Hindlimb muscle (tissue), 1 donor: Measurements from ENCODE around the gene SERPINB11. TPM values are rescaled to one million over a fixed set of nuclear protein-coding genes. Genes with fewer than 3 reads are reported as not detected.
"Not testable (repeated sequence)": the region's sequence is repeated elsewhere in the genome, so short reads cannot be mapped to it uniquely, and the experiment has no call there.

Experiments
- DNase-seq: peaks from one replicate; pipeline ENCODE4 v3.0.0-alpha.2; 2013
- polyA plus RNA-seq: library from polyadenylated mRNA; unstranded; fragments of 120-200 nt; gene quantifications from one replicate; pipeline ENCODE4 v1.2.1, GENCODE V29; 2013; ENCODE audit not compliant: insufficient read length

SERPINB11 gene
- polyA plus RNA-seq, 1 donor, result not detected

DNA sequence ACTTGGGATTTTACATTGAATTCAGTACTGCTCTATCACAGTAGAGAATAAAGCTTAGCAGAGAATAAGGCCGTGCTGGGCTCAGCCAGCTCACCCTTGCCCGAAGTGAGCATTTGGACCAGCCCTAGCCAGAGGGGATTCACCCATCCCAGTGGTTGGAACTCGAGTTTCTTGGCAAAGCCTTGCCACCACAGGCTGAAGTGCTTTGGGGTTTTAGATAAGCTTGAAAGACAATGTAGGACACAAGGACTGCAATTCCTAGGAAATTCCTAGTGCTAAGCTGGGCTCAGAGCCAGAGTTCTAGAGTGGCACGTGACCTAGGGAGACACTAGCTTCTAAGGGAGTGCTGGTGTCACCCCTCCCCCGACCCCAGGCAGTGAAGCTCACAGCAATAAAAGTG is 28.0 kb downstream of the SERPINB11 start:
- DNase-seq, result no peak

DNA sequence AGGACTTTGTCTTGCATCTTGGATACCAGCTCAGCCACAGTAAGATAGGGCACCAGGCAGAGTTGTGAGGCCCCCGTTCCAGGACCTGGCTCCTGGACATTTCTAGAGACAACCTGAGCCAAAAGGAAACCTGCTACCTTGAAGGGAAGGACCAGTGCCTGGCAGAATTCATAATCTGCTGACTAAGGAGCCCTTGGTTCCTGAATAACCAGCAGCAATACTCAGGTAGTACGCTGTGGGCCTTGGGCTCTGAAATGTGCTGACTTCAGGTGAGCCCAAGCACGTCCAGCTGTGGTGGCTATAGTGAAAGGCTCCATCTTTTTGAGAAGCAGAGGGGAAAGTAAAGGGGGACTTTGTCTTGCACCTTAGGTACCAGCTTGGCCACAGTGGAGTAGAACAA is 28.5 kb downstream of the SERPINB11 start:
- no peak for DNase-seq

DNA sequence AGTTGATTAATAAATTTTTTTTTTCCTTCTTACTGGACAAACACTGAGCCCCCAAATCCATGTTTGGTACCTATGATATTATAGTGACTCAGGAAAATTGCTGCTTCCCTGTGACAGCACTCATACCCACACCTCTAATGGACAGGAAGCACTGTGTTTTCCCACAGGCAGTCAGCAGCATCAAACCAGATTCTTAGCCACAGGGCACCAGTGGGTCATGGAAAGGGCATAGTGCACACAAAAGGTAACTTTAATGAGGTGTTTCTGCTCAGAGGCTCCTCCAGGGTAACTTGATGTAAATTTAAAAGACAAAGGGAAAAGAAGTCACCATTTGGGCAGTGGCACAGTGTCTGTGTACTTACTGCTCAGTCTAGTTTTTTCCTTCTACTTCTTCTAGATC is 34.1 kb downstream of the SERPINB11 start:
- DNase-seq, result no peak

DNA sequence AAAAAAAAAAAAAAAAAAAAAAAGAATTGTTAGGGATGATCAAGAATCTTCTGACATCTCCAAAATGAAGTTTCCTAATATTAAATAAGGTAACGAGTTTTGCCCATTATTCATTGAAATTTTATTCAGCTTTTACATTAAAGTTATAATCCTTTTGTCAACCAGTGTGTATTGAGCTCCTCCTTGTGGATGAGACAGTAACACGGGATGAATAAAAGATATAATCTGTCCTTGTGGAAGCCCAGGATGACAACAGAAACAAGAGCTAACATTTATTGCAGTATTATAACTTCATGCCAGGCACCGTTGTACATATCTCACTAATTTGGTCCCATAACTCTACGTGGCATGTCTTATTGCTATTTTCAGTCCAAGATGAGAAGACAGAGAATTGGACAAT is 39.0 kb downstream of the SERPINB11 start:
- no peak for DNase-seq

DNA sequence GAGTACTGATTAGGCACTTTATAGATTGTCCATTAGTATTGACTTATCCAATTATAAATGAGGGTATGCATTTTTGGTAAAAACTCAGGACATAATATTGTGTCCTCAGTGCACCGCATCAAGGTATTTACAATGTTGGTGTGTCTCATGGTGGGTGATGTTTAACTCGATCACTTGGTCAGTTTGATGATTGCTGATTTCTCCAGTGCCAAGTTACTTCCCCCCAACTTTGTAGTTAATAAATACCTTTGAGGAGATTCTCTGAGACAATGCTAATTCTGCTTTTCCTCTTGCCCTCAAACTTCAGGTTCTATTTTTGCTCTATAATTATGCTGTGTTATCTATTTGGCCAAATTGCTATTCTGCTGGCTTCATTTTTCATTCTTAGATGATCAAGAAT is 44.2 kb downstream of the SERPINB11 start:
- DNase-seq, result no peak

DNA sequence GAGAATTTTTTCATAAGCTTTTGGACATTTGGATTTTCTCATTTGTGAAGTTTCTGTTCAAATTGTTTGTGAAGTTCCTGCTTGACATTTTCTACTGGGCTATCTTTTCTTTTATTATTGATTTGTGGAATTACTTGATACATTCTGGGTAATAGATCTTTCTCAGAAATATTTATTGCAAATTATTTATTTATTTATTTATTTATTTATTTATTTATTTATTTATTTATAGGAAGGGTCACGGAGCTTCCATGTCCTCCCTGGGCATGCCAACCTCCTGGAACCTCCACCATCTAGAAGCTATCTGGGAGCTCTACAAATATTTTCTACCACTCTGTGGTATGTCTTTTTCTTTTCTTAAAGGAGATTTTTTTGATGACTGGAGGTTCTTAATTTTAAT is 46.7 kb downstream of the SERPINB11 start:
- no peak for DNase-seq

DNA sequence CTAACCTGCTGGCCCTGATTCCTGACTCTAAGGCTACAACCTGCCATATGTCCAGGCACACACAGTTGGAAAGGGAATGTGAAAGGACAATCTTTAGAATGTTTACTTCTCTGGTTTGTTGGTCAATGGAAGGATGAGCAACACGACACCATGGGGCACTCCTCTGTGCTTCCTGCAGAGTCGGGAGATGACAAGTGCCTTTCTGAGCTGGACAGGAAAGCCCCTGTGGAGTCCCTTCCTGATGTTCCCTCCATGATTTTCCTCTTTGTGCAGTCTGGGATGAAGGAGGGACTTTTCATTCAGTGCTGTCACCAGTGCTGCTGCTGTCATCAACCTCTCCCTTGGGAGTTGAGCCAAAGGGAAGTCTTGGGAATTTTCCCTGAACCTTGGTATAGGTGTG is 49.9 kb downstream of the SERPINB11 start:
- DNase-seq, result no peak

DNA sequence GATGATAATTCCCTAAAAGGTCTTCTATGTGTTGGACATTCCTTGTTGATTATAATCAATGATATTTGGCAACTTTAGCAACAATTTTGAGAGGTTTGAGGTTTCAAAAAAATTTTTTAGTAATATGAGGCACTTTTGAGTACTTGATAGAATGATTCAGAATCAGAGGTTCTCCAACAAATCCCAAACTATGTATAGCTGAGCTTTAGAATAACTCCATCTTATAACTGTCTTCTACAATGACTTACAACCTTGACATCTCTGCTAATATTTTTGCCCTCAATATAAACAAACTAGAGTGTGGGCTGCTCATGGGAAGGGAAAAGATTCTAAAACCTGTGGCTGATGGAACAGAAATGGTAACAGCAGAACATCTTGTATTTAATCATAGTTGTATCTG is 50.9 kb downstream of the SERPINB11 start:
- DNase-seq, result no peak

DNA sequence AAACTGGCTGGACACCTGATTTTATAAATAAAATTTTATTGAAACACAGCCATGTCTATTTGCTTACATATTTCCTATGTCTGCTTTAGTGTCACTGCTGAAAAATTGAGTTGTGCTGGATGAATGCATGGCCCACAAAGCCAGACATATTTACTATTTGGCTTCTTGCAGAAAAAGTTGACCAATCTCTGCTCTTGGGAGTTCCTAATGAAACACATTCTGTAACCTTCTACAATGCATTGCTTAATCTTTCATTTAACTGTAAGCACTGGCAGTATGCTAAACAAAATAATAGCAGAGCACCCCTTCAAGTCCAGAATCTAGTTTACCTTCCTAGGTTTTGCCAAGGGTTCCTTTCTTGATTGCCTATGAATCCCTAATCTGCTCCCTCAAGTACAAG is 54.8 kb downstream of the SERPINB11 start:
- no peak for DNase-seq

DNA sequence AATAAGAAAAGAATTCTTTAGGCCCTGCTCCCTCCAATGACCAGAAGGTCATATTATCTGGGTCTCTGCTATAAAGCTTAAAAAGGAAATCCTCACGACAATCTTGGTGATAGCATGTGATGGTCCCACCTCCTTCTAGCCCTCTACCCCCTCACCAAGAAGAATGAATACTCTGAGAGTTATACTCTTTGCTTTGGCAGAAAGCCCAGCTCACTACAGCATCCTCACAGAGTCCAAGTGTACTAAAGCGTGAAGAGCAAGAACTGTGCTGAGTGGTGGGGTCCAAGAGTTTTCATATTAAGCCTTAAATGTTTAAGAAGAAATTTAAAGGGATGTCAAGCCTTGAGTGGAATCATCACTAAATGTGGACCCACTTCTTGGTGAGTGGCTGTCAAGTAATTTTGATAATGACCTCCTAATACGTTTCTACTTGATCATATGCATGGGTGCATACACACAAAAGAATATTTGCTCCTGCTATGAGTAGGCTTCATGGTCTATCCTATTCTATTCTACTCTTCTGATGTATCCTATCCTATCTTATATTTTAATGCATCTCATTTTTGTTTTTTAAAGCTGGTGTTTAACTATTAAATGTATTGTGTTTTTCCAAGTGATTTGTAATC is 56.0 kb downstream of the SERPINB11 start:
- no peak for DNase-seq

DNA sequence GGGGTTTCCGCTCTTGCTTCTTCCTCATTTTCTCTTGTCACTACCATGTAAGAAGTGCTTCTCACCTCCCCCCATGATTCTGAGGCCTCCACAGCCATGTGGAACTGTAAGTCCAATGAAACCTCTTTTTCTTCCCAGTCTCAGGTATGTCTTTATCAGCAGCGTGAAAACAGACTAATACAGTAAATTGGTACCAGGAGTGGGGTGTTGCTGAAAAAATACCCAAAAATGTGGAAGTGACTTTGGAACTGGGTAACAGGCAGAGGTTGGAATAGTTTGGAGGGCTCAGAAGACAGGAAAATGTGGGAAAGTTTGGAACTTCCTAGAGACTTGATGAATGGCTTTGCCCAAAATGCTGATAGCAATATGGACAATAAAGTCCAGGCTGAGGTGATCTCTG is 57.0 kb downstream of the SERPINB11 start:
- not testable (repeated sequence) for DNase-seq

DNA sequence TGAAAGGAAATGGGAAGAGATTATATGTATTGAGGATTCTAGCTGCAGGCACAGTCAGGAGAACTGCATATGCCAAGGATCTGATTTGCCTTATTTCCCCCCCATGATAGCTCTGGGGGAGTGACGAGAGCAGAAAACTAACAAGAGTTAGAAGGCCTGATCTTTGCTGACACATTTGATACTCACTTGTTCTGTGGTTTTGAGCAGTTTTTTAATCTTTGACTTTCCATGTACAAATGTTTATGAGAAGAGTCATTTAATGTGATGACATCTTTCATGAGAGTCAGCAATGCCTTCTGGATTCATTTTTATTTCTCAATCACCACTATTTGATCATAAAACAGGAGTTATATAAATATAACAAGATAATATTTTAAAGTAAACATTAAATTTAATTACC is 59.8 kb downstream of the SERPINB11 start:
- no peak for DNase-seq

DNA sequence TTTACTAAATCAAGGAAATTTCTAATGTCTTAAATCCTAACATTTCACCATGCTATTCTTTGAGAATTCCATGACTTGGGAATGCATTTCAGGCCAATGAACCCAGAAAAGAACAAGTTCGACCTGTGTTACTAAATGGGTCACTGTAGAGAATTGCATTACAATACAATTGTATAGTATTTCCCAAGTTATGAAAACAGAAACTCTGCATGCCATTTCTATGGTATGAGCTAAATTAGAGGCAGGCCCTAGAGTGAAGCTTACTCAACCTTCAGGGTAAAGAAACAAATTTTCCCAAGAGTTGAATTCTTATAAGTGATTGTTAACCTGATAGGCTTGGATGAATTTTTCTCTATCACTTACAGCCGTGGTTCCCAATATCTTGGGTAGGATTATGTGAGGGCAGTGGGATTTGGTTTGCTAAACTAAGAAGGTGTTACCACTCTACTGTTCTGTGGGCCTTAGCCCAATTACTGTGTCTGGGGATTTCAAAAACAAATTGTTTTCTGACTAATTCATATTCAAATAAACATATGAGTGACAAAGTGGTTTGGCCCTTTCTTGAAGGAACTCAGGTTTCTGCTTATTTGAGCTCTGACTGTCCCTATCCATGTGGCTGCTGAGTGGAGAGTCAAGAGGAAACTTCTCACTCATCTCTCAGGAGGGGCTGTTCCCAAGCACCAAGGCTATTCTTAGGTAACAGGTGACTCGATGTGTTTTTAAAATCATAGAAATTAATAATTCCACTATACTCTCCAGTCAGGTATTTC is 61.3 kb downstream of the SERPINB11 start:
- DNase-seq, result no peak

DNA sequence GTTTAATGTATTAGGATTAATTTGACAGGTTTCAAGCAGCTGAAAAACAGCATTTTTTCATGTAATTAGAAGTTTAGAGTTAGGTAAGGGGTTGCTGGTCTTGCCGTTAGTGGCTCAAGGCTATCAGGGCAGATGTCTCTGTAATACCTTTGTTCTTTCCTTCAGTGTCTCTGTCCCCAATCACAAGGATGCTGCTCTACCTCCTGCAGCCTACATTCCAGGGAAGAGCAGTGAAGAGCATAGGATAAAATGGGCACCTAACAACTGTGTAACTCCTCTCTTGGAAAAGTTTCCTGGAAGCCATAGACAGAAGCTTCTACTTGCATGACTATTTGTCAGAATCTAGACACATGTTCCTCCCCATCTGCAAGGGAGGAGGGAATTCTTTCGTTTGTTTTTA is 63.1 kb downstream of the SERPINB11 start:
- DNase-seq, result no peak

Other genes starting within 250 kb of the SERPINB11 start
- 0.56 TPM for gene SERPINB5, start 226.0 kb upstream of the SERPINB11 start, polyA plus RNA-seq
- gene SERPINB12, start 160.6 kb upstream of the SERPINB11 start, polyA plus RNA-seq, result 1.3 TPM
- 0.43 TPM for gene SERPINB13, start 115.6 kb upstream of the SERPINB11 start, polyA plus RNA-seq
- 0.35 TPM for gene SERPINB4, start 58.7 kb upstream of the SERPINB11 start, polyA plus RNA-seq
- not detected for gene SERPINB3, start 41.1 kb upstream of the SERPINB11 start, polyA plus RNA-seq
- gene SERPINB7, start 72.5 kb downstream of the SERPINB11 start, polyA plus RNA-seq, result 0.35 TPM
- gene SERPINB2, start 184.7 kb downstream of the SERPINB11 start, polyA plus RNA-seq, result 0.85 TPM
- gene SERPINB10, start 205.0 kb downstream of the SERPINB11 start, polyA plus RNA-seq, result 0.15 TPM
- gene HMSD, start 246.3 kb downstream of the SERPINB11 start, polyA plus RNA-seq, result not detected